Measurements from ENCODE around the gene ACAD10. TPM values are rescaled to one million over a fixed set of nuclear protein-coding genes. Genes with fewer than 3 reads are reported as not detected.

ACAD10 gene
- total RNA-seq (2014; rRNA removed; shearing (Covaris generic)): 10.0 and 12.0 TPM in 2 replicates
- polyA plus RNA-seq (2016; fragmentation: Nextera tagmentation; extraction: Ambion mirVana): 7.4 and 7.6 TPM in 2 replicates

GRCh38 chr12:111685811-111686573 lies at the start of gene ACAD10, which contains the start of gene BRAP:
ACAD10 (plus strand) TSS chr12:111686053; CDS start chr12:111692710, 6,657 bp downstream.
BRAP (minus strand) TSS chr12:111685956; CDS start chr12:111685792, 164 bp downstream.
- peak; percentile 97 for DNase-seq
- Histone ChIP-seq H3K27ac (peak within 1 kb of the TSS; percentile 71), H3K9ac (peak within 1 kb of the TSS; percentile 93), H3K9me2 (ENCODE audit: insufficient read depth) (no peaks in the 10 kb centered on the region), H3K4me1 (ENCODE audit: insufficient read depth) (peaks cover 20% of the 10 kb centered on the region), H2AFZ (peak within 1 kb of the TSS; percentile 89), H3K4me3 (peak within 1 kb of the TSS; percentile 93), H3F3A (ENCODE audit: insufficient read depth) (no peaks in the 10 kb centered on the region), H3K27me3 (replicated peaks; ENCODE audit: insufficient read depth) (no peaks in the 10 kb centered on the region), H3K79me2 (ENCODE audit: insufficient read depth) (peaks cover 73% of the 10 kb centered on the region), H4K20me1 (ENCODE audit: insufficient read depth) (no peaks in the 10 kb centered on the region), H3K4me2 (ENCODE audit: unreplicated experiment) (peak within 1 kb of the TSS; percentile 98), H3K9me3 (ENCODE audit: low read depth) (no peaks in the 10 kb centered on the region), H3K36me3 (ENCODE audit: low read depth) (no peaks in the 10 kb centered on the region)
- TF ChIP-seq EZH2 (IDR thresholded peaks at IDR 0.05; ENCODE audit: insufficient read depth, poor library complexity, severe bottlenecking): no peak
- TF ChIP-seq EZH2phosphoT487 (IDR thresholded peaks at IDR 0.05; ENCODE audit: insufficient read depth, low read depth): no peak
- WGBS, 2 experiments (ENCODE audit: low coverage in 1 of 2, low lambda C conversion rate in 2 of 2, missing lambda C conversion rate in 2 of 2): 0 to 1% methylated on average over 54 to 63 of the region's 63 CpGs
- in situ Hi-C loops (cut with MboI): no loop called here

- Histone ChIP-seq H3K79me2 (ENCODE audit: insufficient read depth) (no peaks in the 10 kb centered on the region), H3K27me3 (replicated peaks; ENCODE audit: insufficient read depth) (no peaks in the 10 kb centered on the region), H3F3A (ENCODE audit: insufficient read depth) (peaks cover 10% of the 10 kb centered on the region), H3K36me3 (ENCODE audit: low read depth) (no peaks in the 10 kb centered on the region), H3K9me3 (ENCODE audit: low read depth) (no peaks in the 10 kb centered on the region), H3K9ac (peak overlapping the region; percentile 66), H4K20me1 (ENCODE audit: insufficient read depth) (no peaks in the 10 kb centered on the region), H3K4me3 (peak overlapping the region; percentile 18; the same call in 1 of the 2 replicates), H3K27ac (peak overlapping the region; percentile 66), H3K4me1 (ENCODE audit: insufficient read depth) (peaks cover 18% of the 10 kb centered on the region), H2AFZ (peak overlapping the region; percentile 81), H3K4me2 (ENCODE audit: unreplicated experiment) (peak overlapping the region; percentile 49), H3K9me2 (ENCODE audit: insufficient read depth) (no peaks in the 10 kb centered on the region)
- 8 to 9% methylated on average over 19 of the region's 19 CpGs for WGBS, 2 experiments (ENCODE audit: low coverage in 1 of 2, low lambda C conversion rate in 2 of 2, missing lambda C conversion rate in 2 of 2)
- in situ Hi-C loops (cut with MboI): no loop called here
- peak; percentile 74 for DNase-seq
- TF ChIP-seq EZH2phosphoT487 (IDR thresholded peaks at IDR 0.05; ENCODE audit: insufficient read depth, low read depth) (no peak), EZH2 (IDR thresholded peaks at IDR 0.05; ENCODE audit: insufficient read depth, poor library complexity, severe bottlenecking) (no peak)
Measured at GRCh38 chr12:111636209-111636945, 49.5 kb upstream of the ACAD10 start.

GRCh38 chr12:111638556-111638955 lies 47.3 kb upstream of the ACAD10 start:
- Histone ChIP-seq H3K4me2 (ENCODE audit: unreplicated experiment) (no peak overlapping the region), H4K20me1 (ENCODE audit: insufficient read depth) (no peaks in the 10 kb centered on the region), H3F3A (ENCODE audit: insufficient read depth) (peaks cover 10% of the 10 kb centered on the region), H3K4me1 (ENCODE audit: insufficient read depth) (peaks cover 18% of the 10 kb centered on the region), H3K4me3 (no peak overlapping the region), H3K9ac (no peak overlapping the region), H3K27ac (no peak overlapping the region), H3K36me3 (ENCODE audit: low read depth) (peaks cover 3% of the 10 kb centered on the region; the same call in 1 of the 2 replicates), H3K27me3 (replicated peaks; ENCODE audit: insufficient read depth) (no peaks in the 10 kb centered on the region), H3K9me2 (ENCODE audit: insufficient read depth) (no peaks in the 10 kb centered on the region), H3K9me3 (ENCODE audit: low read depth) (no peaks in the 10 kb centered on the region), H2AFZ (no peak overlapping the region), H3K79me2 (ENCODE audit: insufficient read depth) (no peaks in the 10 kb centered on the region)
- no peak for DNase-seq
- WGBS, 2 experiments (ENCODE audit: low coverage in 1 of 2, low lambda C conversion rate in 2 of 2, missing lambda C conversion rate in 2 of 2): 46 to 49% methylated on average over 6 of the region's 6 CpGs
- in situ Hi-C loops (cut with MboI): no loop called here
- TF ChIP-seq EZH2 (IDR thresholded peaks at IDR 0.05; ENCODE audit: insufficient read depth, poor library complexity, severe bottlenecking) (no peak), EZH2phosphoT487 (IDR thresholded peaks at IDR 0.05; ENCODE audit: insufficient read depth, low read depth) (no peak)

GRCh38 chr12:111640506-111640905 lies 45.3 kb upstream of the ACAD10 start:
- no peak overlapping the region for H3K4me2 ChIP-seq (ENCODE audit: unreplicated experiment)
- H3K9me2 ChIP-seq (ENCODE audit: insufficient read depth): no peaks in the 10 kb centered on the region
- no peak overlapping the region for H3K9ac ChIP-seq
- H3K4me3 ChIP-seq: no peak overlapping the region
- H3K36me3 ChIP-seq (ENCODE audit: low read depth): peaks cover 13% of the 10 kb centered on the region; the same call in 1 of the 2 replicates
- no peaks in the 10 kb centered on the region for H3K9me3 ChIP-seq (ENCODE audit: low read depth)
- DNase-seq: no peak
- TF ChIP-seq EZH2phosphoT487 (IDR thresholded peaks at IDR 0.05; ENCODE audit: insufficient read depth, low read depth): no peak
- TF ChIP-seq EZH2 (IDR thresholded peaks at IDR 0.05; ENCODE audit: insufficient read depth, poor library complexity, severe bottlenecking): no peak
- WGBS, 2 experiments (ENCODE audit: low coverage in 1 of 2, low lambda C conversion rate in 2 of 2, missing lambda C conversion rate in 2 of 2): 96 to 97% methylated on average over 5 of the region's 5 CpGs
- H4K20me1 ChIP-seq (ENCODE audit: insufficient read depth): no peaks in the 10 kb centered on the region
- H3K79me2 ChIP-seq (ENCODE audit: insufficient read depth): no peaks in the 10 kb centered on the region
- H3K4me1 ChIP-seq (ENCODE audit: insufficient read depth): peaks cover 18% of the 10 kb centered on the region
- no peak overlapping the region for H3K27ac ChIP-seq
- in situ Hi-C loops (cut with MboI): no loop called here
- no peaks in the 10 kb centered on the region for H3K27me3 ChIP-seq (replicated peaks; ENCODE audit: insufficient read depth)
- H2AFZ ChIP-seq: no peak overlapping the region
- peaks cover 10% of the 10 kb centered on the region for H3F3A ChIP-seq (ENCODE audit: insufficient read depth)

Measured in GM23248 (cell line).